H9 (cell line): ENCODE data around the gene TOR3A. TPM values are rescaled to one million over a fixed set of nuclear protein-coding genes. Genes with fewer than 3 reads are reported as not detected.

Source experiments
- DNase-seq: peaks from one replicate; pipeline ENCODE4 v3.0.0-alpha.2; 2017
- H2AFZ ChIP-seq: one replicate; pipeline ENCODE4 v1.6.1; 2013; ENCODE audit warnings: mild to moderate bottlenecking, low read length, control low read depth, moderate library complexity
- H2AK5ac ChIP-seq: 2 replicates; pipeline ENCODE4 v1.6.1; 2013; ENCODE audit warnings: low read length, control low read depth, mixed read lengths; ENCODE audit not compliant: insufficient read length
- H2BK120ac ChIP-seq: one replicate; pipeline ENCODE4 v1.6.1; 2013; ENCODE audit warnings: low read depth, mild to moderate bottlenecking, low read length, control low read depth, inconsistent platforms; ENCODE audit not compliant: poor library complexity, severe bottlenecking
- H2BK12ac ChIP-seq: 2 replicates; pipeline ENCODE4 v1.6.1; 2013; ENCODE audit warnings: low read length, control low read depth, mixed read lengths, low read depth; ENCODE audit not compliant: insufficient read length
- H2BK15ac ChIP-seq: 2 replicates; pipeline ENCODE4 v1.6.1; 2013; ENCODE audit warnings: low read depth, low read length, control low read depth
- H2BK20ac ChIP-seq: one replicate; pipeline ENCODE4 v1.6.1; 2013; ENCODE audit warnings: low read depth, mild to moderate bottlenecking, low read length, control low read depth, inconsistent platforms; ENCODE audit not compliant: poor library complexity, severe bottlenecking
- H2BK5ac ChIP-seq: 2 replicates; pipeline ENCODE4 v1.6.1; 2013; ENCODE audit warnings: low read length, control low read depth, mixed read lengths; ENCODE audit not compliant: insufficient read length
- H3K14ac ChIP-seq: 2 replicates; pipeline ENCODE4 v1.6.1; 2013; ENCODE audit warnings: low read length, control low read depth; ENCODE audit not compliant: insufficient read depth
- H3K18ac ChIP-seq: 2 replicates; pipeline ENCODE4 v1.6.1; 2013; ENCODE audit warnings: low read depth, mild to moderate bottlenecking, mixed read lengths, low read length, control low read depth; ENCODE audit not compliant: insufficient read length
- H3K23ac ChIP-seq: 2 replicates; pipeline ENCODE4 v1.6.1; 2013; ENCODE audit warnings: low read length, control low read depth, mixed read lengths, low read depth; ENCODE audit not compliant: insufficient read length
- H3K23me2 ChIP-seq: 2 replicates; pipeline ENCODE4 v1.6.1; 2013; ENCODE audit warnings: low read depth, mild to moderate bottlenecking, mixed read lengths, low read length, control low read depth; ENCODE audit not compliant: insufficient read length, poor library complexity, severe bottlenecking
- H3K27ac ChIP-seq: 2 replicates; pipeline ENCODE4 v1.5.1; 2013; ENCODE audit warnings: low read length, control low read depth, mixed read lengths, low read depth; ENCODE audit not compliant: insufficient read length
- H3K27me3 ChIP-seq: 2 replicates; pipeline ENCODE4 v1.6.1; 2013; ENCODE audit warnings: low read length, control low read depth, inconsistent platforms; ENCODE audit not compliant: insufficient read depth
- H3K4ac ChIP-seq: 2 replicates; pipeline ENCODE4 v1.6.1; 2013; ENCODE audit warnings: low read depth, mild to moderate bottlenecking, control low read depth, inconsistent platforms, low read length, moderate library complexity
- H3K4me1 ChIP-seq: 2 replicates; pipeline ENCODE4 v1.6.1; 2013; ENCODE audit warnings: low read length, control low read depth, inconsistent platforms; ENCODE audit not compliant: insufficient read depth
- H3K4me2 ChIP-seq: 2 replicates; pipeline ENCODE4 v1.6.1; 2013; ENCODE audit warnings: low read length, control low read depth, mixed read lengths; ENCODE audit not compliant: insufficient read length, insufficient read depth
- H3K56ac ChIP-seq: 2 replicates; pipeline ENCODE4 v1.6.1; 2013; ENCODE audit warnings: low read depth, mild to moderate bottlenecking, mixed read lengths, low read length, control low read depth; ENCODE audit not compliant: insufficient read length
- H3K79me1 ChIP-seq: 2 replicates; pipeline ENCODE4 v1.6.1; 2013; ENCODE audit warnings: low read depth, mild to moderate bottlenecking, moderate library complexity, low read length, control low read depth, inconsistent platforms; ENCODE audit not compliant: insufficient read depth, poor library complexity, severe bottlenecking
- H3K79me2 ChIP-seq: 2 replicates; pipeline ENCODE4 v1.6.1; 2013; ENCODE audit warnings: low read length, control low read depth, inconsistent platforms; ENCODE audit not compliant: insufficient read depth
- H3K9ac ChIP-seq: 2 replicates; pipeline ENCODE4 v1.6.1; 2013; ENCODE audit warnings: low read length, control low read depth, mixed read lengths; ENCODE audit not compliant: insufficient read length; ENCODE audit errors: extremely low read depth
- H3K9me3 ChIP-seq: one replicate; pipeline ENCODE4 v1.6.1; 2013; ENCODE audit warnings: low read depth, low read length, inconsistent platforms; ENCODE audit not compliant: control insufficient read depth
- H3T11ph ChIP-seq: one replicate; pipeline ENCODE4 v1.6.1; 2013; ENCODE audit warnings: mild to moderate bottlenecking, low read length, control low read depth, inconsistent platforms
- H4K20me1 ChIP-seq: one replicate; pipeline ENCODE4 v1.6.1; 2013; ENCODE audit not compliant: control insufficient read depth, insufficient read length, insufficient read depth
- H4K5ac ChIP-seq: 2 replicates; pipeline ENCODE4 v1.6.1; 2013; ENCODE audit warnings: low read depth, mild to moderate bottlenecking, mixed read lengths, low read length, control low read depth; ENCODE audit not compliant: insufficient read length
- H4K8ac ChIP-seq: replicated peaks from 2 replicates; pipeline ENCODE4 v1.6.1; 2013; ENCODE audit warnings: low read length, control low read depth, mixed read lengths, low read depth; ENCODE audit not compliant: insufficient read length
- H4K91ac ChIP-seq: 2 replicates; pipeline ENCODE4 v1.6.1; 2013; ENCODE audit warnings: low read depth, mild to moderate bottlenecking, moderate library complexity, mixed read lengths, low read length, control low read depth; ENCODE audit not compliant: insufficient read length
- H3K27ac Mint-ChIP-seq, 3 experiments: 2 replicates in 2 of 3; 3 replicates in 1 of 3; pipeline ENCODE4 v1.8.0; 2020 to 2021; ENCODE audit warnings: mixed read lengths in 3 of 3, mild to moderate bottlenecking in 1 of 3, moderate library complexity in 1 of 3
- H3K27me3 Mint-ChIP-seq: 2 replicates; pipeline ENCODE4 v1.8.0; 2021; ENCODE audit warnings: low read depth, mild to moderate bottlenecking, moderate library complexity, mixed read lengths
- H3K36me3 Mint-ChIP-seq, 3 experiments: 2 replicates in 2 of 3; 3 replicates in 1 of 3; pipeline ENCODE4 v1.8.0; 2020 to 2021; ENCODE audit warnings: low read depth in 3 of 3, mixed read lengths in 3 of 3; ENCODE audit not compliant: insufficient read depth in 1 of 3
- H3K4me1 Mint-ChIP-seq, 2 experiments: 2 replicates each; pipeline ENCODE4 v1.8.0; 2020; ENCODE audit warnings: mixed read lengths in 2 of 2
- H3K4me3 Mint-ChIP-seq, 2 experiments: 2 replicates in 1 of 2; 3 replicates in 1 of 2; pipeline ENCODE4 v1.8.0; 2020 to 2021; ENCODE audit warnings: mild to moderate bottlenecking in 2 of 2, mixed read lengths in 2 of 2, moderate library complexity in 1 of 2
- H3K9me3 Mint-ChIP-seq, 2 experiments: 2 replicates in 1 of 2; 3 replicates in 1 of 2; pipeline ENCODE4 v1.8.0; 2020; ENCODE audit warnings: mild to moderate bottlenecking in 2 of 2, mixed read lengths in 2 of 2, moderate library complexity in 1 of 2
- CTCF ChIP-seq: fragments of 200-600 bp; sonication (generic); conservative IDR thresholded peaks from 3 replicates; pipeline ENCODE4 v1.8.0; 2021; ENCODE audit warnings: antibody characterized with exemption, mild to moderate bottlenecking
- WGBS: extraction: QIAGEN DNeasy Blood & Tissue Kit; methylation state at CpG from one replicate; pipeline ENCODE4 v1.1.7; 2013; ENCODE audit warnings: missing lambda C conversion rate, low lambda C conversion rate, mixed read lengths; ENCODE audit not compliant: insufficient read length; ENCODE audit errors: extremely low coverage; 5-methylcytosine and 5-hydroxymethylcytosine counted together
- total RNA-seq: library from RNA; stranded (reverse); gene quantifications from 2 replicates; pipeline ENCODE4 v1.2.1, GENCODE V29; 2021

Gene TOR3A
- total RNA-seq, 1 experiment from 2014 or later, result 27.3 TPM

- Histone ChIP-seq H3K56ac (no peak overlapping the region), H3K4me1 (peaks cover 3% of the 10 kb centered on the region; the same call in 1 of the 2 replicates), H3K4me2 (no peak overlapping the region), H3K14ac (no peak overlapping the region; the same call in 1 of the 2 replicates), H2BK15ac (no peak overlapping the region), H3K79me1 (no peaks in the 10 kb centered on the region), H2AK5ac (no peak overlapping the region), H2BK120ac (no peak overlapping the region), H3K9me3 (no peaks in the 10 kb centered on the region), H2AFZ (no peak overlapping the region), H3K79me2 (no peaks in the 10 kb centered on the region), H4K5ac (no peak overlapping the region), H3K27me3 (no peaks in the 10 kb centered on the region), H3K18ac (no peak overlapping the region), H3K23me2 (no peaks in the 10 kb centered on the region), H3K4ac (no peak overlapping the region), H4K8ac (no peak overlapping the region), H4K20me1 (no peaks in the 10 kb centered on the region), H2BK5ac (peak overlapping the region; percentile 55), H3T11ph (no peak overlapping the region), H2BK20ac (no peak overlapping the region), H4K91ac (no peak overlapping the region), H3K23ac (no peak overlapping the region), H3K9ac (no peak overlapping the region), H3K27ac (no peak overlapping the region), H2BK12ac (no peak overlapping the region)
- no peak for TF ChIP-seq CTCF
- Mint-ChIP-seq H3K27ac (no peak overlapping the region; a peak in 1 of 7 replicates), H3K4me1 (peaks cover 9 to 12% of the 10 kb centered on the region in 2 experiments), H3K27me3 (no peaks in the 10 kb centered on the region), H3K9me3 (no peaks in the 10 kb centered on the region), H3K36me3 (peaks cover 2 to 52% (median 34%) of the 10 kb centered on the region in 3 experiments; a peak in 5 of 7 replicates), H3K4me3 (no peak overlapping the region)
- DNase-seq, result no peak
- WGBS, result no CpG with 5 or more reads among the region's 4 CpGs
These were observed 18.0 kb downstream of the TOR3A start for GRCh38 chr1:179099891-179100290.
